Astrocyte of the spinal cord (primary cell): ENCODE data around the gene FEM1A.

Experiments used
- DNase-seq: peaks from one replicate; pipeline ENCODE4 v3.0.0; 2011; ENCODE audit warnings: low read depth, low spot score
- H3K4me3 ChIP-seq: 2 replicates; pipeline ENCODE4 v1.5.1; 2011; ENCODE audit warnings: low read depth, mild to moderate bottlenecking, low read length, moderate library complexity
- in situ Hi-C: cut with HindIII; loops from 2 replicates; pipeline ENCODE4 v1.10.0; 2017; ENCODE audit warnings: low sequenced_read_pairs
- TF ChIP-seq, protein P1 (sequence below): IDR thresholded peaks from 2 replicates; pipeline ENCODE4 v1.5.1; 2012; ENCODE audit warnings: low read depth, mild to moderate bottlenecking, low read length, inconsistent platforms

Gene FEM1A

DNA sequence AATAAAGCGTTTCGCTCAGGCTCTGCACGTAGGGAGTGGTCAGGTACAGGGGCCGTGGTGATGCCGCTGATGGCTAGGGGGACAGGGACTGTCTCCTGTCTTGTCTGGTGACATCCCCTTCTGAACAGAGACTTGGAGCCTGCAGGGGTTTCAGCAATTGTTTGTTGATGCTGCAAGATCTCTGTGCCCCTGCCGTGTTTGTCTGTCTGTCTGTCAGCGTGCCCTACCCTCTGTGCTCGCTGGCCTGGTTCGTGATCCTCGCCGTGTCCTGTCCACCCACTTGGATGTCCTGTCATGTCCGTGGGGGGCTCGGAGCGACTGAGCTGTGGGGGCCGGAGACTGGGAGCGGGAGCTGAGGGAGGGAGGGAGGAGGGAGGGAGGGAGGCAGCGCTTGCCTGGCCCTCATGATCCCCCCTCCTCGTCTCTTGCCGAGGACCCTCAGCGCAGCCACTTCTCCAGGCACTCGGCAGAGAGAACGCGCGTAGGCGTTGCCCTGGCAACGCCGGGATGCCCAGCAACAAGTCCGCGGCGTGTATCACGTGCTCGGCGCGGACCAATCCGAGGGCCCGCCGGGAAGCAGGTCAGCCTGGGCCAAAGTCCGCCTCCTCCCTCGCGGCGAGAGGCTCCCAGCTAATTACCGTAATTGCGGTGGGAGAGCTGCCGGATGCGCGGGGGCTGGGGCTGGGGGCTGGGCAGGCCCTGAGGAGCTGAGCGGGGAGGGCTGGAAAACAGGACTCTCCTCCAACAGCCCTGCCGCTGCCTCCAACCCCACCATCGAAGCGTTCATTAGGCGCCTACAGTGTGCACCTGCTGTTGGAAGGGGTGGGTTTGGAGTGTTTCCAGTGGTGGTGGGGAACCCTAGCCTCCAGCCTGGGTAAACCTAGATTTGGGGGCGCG is 31.9 kb upstream of the FEM1A start:
- DNase-seq: peak; percentile 85
- in situ Hi-C loops: no loop called here
- TF ChIP-seq, protein P1, sequence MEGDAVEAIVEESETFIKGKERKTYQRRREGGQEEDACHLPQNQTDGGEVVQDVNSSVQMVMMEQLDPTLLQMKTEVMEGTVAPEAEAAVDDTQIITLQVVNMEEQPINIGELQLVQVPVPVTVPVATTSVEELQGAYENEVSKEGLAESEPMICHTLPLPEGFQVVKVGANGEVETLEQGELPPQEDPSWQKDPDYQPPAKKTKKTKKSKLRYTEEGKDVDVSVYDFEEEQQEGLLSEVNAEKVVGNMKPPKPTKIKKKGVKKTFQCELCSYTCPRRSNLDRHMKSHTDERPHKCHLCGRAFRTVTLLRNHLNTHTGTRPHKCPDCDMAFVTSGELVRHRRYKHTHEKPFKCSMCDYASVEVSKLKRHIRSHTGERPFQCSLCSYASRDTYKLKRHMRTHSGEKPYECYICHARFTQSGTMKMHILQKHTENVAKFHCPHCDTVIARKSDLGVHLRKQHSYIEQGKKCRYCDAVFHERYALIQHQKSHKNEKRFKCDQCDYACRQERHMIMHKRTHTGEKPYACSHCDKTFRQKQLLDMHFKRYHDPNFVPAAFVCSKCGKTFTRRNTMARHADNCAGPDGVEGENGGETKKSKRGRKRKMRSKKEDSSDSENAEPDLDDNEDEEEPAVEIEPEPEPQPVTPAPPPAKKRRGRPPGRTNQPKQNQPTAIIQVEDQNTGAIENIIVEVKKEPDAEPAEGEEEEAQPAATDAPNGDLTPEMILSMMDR: no peak
- H3K4me3 ChIP-seq: peak overlapping the region; percentile 23

DNA sequence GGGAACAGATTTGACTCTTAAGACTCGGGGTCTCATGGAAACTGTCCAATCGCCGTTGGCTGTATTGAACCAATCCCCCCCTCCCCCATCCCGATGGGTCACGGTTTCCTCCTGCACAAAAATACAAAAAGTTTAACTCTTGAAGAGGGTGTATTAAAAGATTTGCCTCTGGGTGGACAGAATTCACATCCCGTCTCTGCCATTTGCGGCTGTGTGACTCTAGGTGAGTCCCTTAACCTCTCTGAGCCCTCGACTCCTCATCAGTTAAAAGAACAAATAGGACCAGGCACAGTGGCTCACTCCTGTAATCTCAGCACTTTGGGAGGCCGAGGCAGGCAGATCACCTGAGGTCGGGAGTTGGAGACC is 31.3 kb upstream of the FEM1A start:
- TF ChIP-seq, protein P1: no peak
- H3K4me3 ChIP-seq: no peak overlapping the region
- DNase-seq: no peak
- in situ Hi-C loops: no loop called here

DNA sequence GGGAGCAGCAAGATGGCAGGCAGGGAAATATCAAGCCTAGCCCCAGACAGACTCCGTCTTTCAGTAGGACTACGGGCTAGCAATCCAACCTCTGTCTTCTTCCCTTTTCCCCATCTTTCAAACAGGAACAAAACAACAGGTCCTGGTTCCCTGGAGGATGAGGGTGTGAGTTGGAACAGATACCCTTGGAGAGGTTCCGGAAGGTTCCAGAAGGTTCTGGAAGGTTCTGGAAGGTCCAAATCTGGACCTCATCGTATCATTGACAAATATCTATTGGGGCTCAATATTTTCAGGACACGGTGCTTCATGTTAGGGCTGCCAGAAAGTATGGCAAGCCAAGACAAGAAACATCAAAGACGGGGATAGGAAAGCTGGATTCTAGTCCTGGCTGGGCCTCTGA is 28.5 kb upstream of the FEM1A start:
- in situ Hi-C loops: no loop called here
- no peak for DNase-seq
- TF ChIP-seq, protein P1: no peak
- H3K4me3 ChIP-seq: no peak overlapping the region

DNA sequence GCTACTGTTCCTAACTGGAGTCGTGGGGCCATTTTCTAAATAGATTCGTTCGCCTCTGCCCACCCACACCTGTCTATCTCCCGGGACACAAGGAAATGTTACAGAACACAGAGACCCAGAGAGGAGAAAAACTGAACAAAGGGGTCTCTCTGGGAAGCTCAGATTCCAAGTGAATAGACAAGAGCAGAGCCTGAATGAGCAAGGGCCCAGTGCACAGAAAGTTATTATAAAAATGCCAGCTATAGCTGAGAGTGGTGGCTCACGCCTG is 27.2 kb upstream of the FEM1A start:
- no peak for DNase-seq
- in situ Hi-C loops: no loop called here
- TF ChIP-seq, protein P1: no peak
- no peak overlapping the region for H3K4me3 ChIP-seq

DNA sequence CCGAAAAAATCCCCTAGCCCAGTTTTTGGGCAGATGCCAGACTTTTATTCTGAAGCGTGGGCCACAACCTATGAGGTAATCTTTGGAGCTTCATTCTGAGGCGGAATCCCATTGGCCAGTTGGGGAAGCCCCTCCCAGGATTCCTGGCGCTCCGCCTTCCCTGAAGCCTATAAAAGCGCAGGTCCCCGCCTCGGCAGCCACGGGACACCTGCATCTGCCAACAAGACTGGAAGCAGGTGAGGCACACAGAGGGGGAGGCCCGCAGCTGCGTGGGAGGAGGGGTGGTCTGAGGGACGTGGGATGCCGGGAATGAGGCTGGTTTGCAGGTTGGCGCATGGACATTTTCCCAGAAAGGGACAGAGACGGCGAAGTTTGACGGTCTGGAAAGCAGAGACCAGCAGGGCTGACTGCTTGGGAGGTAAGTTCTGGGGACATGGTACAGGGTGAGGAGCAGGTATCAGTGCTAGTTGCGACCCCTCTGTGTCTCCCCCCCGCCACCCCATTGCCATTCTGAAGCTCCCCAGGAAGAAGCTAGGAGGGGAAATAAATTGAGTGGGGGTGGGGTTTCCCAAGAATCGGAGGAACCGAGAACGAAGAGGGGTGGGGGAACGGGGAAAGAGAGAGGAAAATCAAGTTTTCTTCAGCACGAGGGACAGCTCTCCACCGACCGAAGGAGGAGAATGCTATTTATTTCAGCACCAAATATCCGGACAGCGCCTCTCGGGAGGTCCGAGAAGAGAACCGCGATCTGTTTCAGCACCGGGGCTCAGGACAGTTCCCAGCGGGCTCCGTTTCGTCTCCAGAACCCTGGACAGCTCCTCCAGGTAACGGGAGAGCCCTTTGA is 22.4 kb upstream of the FEM1A start:
- no peak overlapping the region for H3K4me3 ChIP-seq
- DNase-seq: peak; percentile 79
- in situ Hi-C loops: no loop called here
- TF ChIP-seq, protein P1: no peak

DNA sequence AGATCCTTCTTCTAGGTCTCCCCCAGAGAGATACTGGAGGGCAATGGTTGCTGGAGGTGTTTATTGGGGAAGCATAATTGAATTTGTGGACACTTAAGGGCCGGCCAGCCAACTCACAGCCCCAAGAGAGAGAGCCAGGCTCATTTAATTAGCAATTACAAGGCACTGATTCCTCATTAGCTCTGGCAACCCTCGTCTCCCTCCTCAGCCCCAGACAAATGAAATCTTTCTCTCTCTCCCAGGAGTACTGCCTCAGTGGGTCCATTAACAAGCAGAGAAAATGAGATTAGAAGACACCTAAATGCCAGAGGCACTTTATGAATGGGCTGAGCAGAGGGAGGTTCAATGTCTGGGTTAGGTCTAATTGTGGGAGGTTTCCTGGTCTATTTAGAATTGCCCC is 19.0 kb upstream of the FEM1A start:
- in situ Hi-C loops: no loop called here
- DNase-seq: no peak
- H3K4me3 ChIP-seq: no peak overlapping the region
- TF ChIP-seq, protein P1: no peak
